ENCODE measurements around the gene MBD3.

The MBD3 gene

DNA sequence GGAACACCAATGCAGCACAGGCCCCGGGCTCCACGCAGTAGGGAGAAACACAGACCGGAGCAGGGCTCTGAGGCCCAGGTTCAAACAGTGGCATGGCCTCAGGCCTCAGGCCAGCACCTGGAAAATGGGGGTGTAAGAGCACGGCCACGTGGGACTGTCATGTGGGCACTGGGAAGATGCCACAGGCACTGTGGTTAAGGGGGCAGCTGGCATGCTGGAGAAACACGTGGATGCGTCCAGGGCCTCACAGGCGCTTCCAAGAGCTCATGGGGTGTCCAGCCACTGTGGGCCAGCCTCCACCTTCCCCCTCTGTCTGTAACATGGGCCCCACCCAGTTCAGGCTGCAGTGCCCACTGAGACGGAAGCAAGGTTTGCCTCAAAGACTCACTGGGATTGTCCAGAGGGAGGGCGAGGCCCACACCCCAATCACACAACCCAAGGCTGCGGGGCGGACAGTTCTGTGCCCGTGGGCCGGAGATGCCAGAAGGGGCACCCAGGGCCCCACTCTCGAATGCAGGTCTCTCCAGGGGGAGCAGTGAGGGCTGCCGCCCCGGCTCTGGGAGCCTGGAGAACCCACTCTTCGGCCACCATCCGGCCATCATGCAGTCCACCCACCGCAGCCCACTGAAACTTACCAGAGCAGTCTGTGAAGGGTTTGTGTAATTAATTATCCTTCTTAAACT is 6.3 kb upstream of the MBD3 start:
- no peak for DNase-seq (ENCODE audit: low read depth in 2 of 2)

DNA sequence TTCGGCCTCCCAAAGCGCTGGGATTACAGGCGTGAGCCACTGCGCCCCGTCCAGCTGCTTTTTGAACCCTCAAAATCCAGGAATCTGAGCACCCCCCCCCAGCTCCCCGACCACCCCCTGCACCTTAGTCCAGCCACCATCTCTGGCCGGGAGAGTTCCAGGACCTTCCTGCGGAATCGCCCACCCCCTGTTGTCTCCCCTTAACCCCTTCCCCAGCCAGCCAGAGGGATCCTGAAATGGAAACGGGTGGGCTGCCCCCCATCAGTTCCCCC is 772 bp upstream of the MBD3 start:
- no peak for DNase-seq (ENCODE audit: low read depth in 2 of 2)

DNA sequence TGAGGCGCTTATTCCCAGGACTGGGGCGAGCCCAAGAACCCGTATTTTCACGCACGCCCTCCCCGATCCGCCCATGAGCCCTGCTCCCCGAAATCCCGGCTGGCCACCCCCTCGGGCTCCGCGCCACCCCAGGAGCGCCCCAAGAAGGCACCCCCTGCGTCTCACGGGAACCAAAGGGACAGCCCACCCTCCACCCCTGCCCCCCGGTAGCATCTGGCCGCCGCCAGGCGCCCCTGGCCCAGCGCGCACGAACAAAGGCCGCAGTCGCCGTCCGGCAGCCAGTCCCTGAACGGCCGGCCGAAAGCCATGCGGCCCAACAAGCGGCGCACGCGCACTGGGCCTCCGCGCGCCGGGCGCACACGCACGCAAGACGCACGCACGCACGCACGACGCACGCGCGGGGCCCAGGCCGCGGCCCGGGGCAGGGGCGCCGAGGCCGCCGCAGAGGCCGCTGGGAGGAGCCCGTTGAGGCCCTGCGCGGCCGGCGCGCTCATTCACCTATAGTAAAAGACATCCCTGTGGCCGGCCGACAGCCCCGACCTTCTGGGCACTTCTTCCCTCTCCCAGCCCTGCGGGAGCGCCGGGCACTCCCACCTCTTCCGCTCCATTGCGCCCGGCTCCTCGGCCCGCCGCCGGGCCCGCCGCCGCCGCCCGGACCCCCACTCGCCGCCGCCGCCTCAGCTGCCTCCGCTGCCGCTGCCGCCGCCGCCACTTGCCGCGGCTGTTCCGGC is 476 bp downstream of the MBD3 start:
- DNase-seq (ENCODE audit: low read depth in 2 of 2), result peak; percentile 58 to 82

DNA sequence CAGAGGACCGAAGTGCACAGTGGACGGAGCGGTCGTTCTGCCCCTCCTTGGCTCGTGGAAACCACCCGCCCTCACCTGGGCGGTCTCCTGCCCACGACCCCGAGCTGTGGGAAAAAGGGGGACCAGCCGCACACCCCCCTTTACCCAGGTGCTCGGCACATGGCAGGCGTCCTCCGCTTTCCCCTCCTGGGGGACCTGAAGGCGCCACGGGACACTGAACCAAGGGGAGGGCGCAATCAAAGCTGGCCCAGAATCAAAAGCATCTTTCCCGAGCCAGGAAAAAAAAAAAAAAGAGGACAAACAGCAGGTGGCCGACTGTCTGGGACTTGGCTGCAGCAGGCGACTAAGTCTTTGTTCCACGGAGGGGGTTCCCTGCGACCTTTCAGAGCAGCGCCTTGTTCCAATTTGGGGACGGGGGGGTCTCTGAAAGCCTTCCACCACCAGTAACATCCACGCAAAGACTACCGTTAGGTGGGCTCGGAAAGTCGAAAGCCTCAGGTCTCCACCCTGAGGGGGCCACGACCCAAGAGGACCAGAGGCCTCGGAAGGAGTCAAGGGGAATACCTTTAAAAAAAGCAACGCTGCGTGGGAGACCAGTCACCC is 1.1 kb downstream of the MBD3 start:
- DNase-seq (ENCODE audit: low read depth in 2 of 2), result no peak

DNA sequence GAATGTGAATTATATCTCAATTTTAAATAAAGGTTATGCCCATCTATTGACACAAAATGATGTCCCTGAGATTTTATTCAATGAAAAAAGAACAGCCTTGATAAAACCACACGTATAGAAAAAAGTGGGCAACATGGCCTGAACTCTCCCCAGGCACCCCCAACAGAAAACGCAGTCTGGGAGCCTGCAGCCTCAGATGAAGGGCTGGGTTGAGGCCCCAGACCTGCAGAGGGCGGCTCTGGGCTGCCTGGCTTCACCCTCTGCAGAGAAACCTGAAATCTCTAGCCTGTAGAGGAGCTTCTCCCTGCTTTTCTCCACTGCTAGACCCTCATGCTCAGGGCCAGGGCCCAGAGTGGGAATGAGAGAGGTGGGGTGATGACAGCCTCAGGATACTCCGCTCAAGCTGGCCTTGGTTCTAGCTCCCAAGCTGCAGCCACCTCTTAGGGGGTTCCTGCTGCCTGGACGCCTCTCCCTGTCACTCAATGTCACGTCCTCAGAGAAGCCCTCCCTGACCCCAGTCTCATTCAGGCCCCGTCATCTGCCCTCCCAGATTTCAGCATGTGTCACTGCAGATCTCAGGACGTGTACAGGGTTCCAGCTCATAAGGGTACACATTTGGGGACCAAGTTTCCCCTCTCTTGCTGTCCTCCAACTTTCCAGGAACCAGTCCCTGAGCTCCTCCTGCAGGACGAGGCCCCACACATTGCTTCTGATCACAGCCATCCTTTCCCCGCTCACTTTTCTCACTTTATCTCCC is 1.8 kb downstream of the MBD3 start:
- no peak for DNase-seq (ENCODE audit: low read depth in 2 of 2)

DNA sequence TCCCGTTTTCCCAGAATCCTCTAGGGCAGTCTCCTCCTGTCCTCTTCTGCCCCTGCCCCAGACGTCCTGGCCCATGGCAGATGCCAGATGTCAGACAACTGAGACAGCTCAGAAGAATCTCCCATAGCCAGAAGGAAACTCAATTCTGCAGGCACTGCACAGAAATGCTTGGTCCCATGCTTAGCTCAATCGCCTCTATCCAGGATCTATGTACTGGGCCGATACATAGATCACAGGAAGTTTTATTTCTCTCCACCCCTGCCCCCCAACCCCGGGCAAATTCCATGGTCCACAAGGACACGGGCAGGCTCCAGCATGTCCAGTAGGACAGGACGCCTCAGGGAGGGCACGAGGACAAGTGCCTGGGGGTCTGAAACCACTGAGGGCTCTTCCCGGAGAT is 4.8 kb downstream of the MBD3 start:
- DNase-seq (ENCODE audit: low read depth in 2 of 2), result no peak

DNA sequence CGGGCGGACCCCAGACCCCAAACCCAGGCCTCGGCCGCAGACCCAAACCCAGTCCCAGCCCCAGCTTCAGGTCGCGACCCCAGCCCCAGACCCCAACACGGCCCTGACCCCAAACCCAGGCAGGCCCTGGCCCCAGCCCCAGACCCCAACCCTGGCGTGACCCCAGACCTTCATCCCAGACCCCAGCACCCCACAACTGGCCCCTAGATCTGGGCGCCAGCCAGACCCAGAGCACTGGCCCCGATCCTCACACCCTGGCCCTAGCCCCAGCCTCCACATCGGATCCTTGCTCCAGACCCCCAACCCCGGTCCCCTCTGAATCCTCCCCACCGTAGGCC is 7.5 kb downstream of the MBD3 start:
- no peak for DNase-seq (ENCODE audit: low read depth in 2 of 2)

DNA sequence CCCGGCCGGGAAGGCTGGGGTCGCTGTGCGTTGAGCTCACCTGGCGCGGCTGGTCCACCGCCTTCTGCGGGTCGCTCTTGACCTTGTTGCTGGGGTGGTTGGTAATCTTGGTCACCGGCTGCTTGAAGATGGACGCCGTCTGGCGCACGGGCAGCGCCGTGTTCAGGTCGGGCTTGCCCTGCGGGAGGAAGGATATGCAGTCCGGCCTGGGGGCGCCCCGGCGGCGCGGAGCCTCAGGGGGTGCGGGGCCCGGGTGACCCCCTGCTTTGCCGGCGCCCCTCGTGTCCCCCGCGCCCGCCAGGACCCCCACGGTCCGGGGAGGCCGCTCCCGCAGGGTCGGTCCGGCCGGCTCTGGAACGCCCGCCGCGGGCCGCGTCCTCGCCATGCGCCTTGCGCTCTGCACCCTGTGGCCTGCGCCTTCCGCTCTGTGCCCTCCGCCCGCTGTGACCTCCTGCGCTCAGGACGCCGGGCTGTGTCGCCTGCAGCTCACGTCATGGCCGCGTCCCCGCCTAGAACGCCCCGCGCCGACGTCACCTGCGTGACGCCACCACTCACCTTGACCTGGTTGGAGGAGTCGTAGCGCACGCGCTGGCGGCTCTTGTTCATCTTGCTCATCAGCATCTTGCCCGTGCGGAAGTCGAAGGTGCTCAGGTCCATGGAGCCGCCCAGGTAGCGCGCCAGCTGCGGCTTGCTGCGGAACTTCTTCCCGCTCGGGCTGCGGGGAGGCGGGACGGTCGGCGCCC is 8.0 kb downstream of the MBD3 start:
- no peak for DNase-seq (ENCODE audit: low read depth in 2 of 2)

DNA sequence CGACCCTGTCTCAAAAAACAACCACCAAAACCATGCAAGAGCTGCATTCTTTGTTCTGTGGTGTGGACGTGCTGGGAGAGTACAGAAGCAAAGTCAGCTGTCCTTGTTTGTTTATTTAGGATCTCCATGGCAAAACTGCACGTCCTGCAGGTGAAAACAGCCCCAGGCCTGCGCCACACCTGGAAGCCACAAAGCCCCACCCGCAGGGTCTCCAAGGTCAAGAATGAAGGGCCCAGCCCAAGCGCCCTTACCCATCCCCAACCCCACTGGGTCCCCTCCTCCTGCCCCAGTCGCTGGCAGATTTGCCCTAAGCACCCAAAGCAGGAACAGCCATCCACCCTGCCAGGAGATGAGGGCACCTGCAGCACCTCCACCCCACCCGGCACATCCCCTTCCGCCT is 10.5 kb downstream of the MBD3 start:
- no peak for DNase-seq (ENCODE audit: low read depth in 2 of 2)

DNA sequence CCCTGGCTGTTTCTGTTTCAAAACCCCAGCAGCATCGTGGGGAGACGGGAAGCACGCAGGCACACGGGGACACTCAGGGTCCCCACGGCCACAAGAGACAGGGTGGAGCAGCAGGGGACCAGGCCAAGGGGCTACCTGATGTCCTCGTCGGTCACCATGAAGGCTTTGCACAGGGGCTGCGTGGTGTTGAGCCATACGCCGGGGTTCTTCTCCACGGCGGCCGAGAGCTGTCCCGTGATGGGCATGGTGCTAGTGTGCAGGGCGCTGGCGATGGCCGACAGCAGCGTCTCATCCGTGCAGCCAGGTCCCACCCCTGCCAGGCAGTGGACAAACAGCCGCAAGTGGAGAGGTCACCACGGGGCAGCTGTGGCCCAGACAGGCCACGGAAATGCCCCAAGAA is 11.7 kb downstream of the MBD3 start:
- no peak for DNase-seq (ENCODE audit: low read depth in 2 of 2)

DNA sequence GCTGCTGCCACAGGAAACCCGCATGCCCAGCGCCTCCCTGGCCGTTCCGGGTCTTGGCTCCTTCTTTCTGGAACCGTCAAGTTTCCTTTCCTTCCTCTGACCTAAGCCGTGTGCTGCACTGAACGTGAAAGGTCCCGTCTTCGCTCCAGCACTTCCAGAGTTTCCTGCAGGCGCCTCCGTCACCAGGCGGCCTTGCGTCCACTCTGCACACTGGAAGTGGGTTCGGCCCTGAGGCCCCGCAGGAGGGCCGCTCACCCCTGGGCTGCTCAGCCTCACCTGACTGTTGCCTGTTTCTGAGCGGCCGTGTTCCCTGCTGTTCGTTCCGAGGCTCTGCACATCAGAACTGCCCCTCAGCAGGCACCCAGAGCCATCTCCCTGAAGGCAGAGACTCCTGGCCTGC is 12.3 kb downstream of the MBD3 start:
- DNase-seq (ENCODE audit: low read depth in 2 of 2), result no peak

DNA sequence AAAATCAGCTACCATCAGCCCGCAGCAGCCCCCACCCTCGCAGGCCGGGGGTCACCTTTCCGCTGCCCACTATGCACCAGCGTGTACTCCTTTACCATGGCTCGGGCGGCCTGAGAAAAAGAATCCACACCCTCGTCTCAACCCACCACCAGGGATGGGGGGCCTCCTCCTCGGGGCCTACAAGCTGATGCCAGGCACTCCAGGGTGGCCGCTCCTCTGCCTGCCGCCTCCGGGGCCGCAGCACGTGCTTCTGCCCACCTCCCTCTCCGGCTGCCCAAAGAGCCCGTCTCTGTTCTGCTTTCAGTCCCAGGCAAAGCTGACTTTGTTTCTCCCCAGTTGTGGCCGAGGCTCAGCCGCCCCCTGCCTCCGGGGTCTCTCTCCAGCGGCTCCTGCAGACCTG is 13.4 kb downstream of the MBD3 start:
- no peak for DNase-seq (ENCODE audit: low read depth in 2 of 2)

DNA sequence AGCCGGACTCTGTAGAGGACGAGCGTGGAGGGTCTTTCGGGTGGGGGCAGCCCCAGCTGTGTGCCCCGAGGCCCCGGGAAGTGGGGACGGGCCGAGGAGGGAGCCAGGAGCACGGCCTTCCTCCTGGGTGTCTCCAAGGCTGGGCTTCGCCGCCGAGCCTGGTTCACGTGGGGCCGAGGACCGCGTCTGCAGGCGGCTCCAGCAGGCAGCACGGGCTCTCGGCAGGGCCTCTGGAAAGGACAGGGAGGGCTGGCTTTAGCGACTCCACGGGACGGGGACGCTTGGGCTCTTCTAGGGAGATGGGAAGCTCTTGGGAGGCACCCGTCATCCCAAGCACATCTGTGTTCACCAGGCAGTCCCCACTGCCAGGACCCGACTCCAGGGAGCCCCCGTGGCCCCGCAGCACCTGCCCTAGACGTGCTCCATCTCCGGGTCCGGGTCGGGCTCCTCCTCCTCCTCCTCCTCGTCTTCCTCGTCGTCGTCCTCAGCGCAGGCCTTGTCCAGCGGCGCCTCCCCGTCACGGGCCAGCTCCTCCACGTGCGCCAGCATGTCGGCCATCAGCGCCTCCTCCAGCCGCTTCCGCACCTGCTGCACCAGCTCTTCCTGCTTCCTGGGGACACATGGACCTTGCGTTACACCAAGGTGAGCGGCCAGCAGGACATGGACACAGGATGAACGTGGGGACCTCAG is 14.6 kb downstream of the MBD3 start:
- no peak for DNase-seq (ENCODE audit: low read depth in 2 of 2)

DNA sequence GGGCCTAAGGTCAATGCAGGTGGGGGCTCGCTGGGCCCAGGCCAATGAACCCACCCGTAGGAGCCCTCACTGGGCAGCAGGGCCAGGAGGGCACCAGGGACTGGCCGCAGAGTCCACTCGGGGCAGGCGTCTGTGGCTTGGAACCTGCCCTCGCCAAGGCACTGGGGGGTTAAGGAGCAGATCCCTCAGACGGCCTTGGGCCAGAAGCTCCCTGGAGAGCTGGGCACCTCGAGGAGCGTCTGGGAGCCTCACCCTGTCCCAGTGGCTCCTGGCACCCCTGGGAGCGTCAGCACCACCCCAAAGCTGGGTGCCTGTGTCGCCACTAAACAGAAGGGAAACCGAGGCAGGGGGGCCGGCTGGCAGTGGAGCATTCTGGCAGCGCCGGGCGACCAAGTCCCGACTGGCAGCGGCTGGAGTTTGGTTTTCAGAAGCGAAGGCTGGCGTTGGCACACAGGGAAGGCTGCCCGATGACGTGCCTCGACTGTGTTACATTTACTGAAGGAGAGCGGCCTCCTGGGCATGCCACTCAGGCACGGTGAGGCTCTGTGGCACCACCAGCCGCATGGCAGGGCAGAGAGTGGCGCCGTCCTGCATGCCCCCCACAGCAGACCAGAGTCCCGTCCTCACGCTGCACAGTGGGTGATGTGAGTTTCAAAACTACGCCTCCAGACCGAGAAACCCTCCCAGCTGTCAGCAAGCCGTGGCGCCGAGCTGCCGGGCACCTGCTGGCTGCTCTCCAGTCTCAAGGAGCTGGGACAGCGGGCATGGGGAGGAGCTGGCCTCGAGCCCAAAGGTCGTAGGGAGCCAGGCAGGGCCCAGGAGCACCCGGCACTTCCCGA is 15.4 kb downstream of the MBD3 start:
- no peak for DNase-seq (ENCODE audit: low read depth in 2 of 2)

DNA sequence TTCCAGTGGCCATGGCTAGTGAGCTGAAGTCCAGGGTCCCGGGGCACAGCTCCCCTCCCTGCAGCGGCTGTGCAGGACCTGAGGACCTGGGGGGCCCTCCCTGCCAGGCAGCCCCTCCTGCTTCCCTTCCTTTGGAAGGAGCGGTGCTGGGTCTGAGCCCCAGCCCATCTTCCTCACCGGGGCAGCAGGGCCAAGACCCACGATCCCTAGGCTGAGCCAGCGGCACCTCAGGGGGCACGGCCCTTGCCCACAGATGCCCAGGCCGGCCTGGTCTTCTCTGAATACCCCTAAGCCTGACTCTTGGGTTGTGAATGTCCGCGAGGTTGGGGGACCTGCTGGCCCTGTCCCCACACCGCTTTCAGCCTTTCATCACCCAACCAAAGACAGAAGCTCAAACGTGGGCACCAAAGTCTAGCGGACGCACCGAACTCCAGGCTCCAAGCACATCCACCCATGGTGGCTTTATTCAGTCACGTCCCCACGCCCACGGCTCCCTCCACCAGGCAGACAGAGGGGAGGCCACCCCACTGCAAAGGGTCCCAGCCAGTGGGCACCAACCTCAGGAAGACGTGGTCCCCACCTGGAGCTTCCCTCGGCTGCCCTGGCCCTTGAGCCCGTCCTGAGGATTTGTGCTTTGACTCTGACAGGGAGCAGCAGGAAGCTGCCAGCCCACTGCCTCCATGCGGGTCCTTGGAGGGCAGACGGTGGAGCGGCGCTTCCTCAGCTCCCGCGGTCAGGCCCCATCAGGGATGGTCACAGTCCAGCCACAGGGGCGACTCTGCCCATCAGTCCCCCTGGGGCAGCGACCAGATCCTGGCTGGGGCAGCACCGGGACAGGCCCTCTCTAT is 16.2 kb downstream of the MBD3 start:
- DNase-seq (ENCODE audit: low read depth in 2 of 2), result no peak

DNA sequence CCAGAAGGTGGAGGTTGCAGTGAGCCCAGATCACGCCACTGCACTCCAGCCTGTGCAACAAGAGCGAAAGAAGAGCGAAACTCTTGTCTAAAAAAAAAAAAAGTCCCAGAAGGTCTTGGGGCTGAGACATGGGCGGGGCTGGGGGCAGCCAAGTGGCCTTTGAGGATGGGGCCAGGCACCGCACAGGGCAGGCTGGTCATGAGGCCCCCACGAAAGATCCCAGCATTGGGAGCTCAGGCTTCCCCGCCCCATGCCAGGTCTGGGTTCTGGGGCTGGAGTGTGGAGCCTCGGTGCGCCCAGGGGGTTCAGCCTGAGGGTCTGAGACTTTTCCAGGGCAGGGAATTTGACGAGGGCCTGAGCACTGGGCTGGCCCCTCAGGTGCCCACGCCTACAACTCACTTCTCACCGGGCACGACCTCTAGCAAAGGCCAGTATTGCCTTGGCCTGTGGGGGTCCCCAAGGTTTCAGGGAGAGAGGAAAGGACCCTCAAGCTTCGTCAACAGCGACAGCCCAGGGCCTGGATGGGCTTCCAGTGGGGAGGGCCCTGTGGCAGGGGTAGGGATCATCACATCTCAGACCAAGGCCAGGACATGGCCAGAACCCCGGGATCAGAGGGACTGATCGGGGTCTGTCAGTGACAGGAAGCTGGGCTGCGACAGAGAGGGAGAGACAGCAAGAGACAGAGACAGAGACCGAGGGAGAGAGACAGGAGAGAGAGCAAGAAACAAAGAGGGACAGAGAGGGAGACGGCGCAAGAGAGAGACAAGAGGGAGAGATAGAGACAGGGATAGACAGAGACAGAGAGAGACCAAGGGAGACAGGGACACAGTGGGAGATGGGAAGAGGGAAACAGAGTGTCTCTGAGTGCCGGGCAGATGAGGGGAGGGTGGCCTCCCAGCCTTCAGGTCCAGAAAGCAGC is 17.1 kb downstream of the MBD3 start:
- DNase-seq (ENCODE audit: low read depth in 2 of 2), result no peak

DNA sequence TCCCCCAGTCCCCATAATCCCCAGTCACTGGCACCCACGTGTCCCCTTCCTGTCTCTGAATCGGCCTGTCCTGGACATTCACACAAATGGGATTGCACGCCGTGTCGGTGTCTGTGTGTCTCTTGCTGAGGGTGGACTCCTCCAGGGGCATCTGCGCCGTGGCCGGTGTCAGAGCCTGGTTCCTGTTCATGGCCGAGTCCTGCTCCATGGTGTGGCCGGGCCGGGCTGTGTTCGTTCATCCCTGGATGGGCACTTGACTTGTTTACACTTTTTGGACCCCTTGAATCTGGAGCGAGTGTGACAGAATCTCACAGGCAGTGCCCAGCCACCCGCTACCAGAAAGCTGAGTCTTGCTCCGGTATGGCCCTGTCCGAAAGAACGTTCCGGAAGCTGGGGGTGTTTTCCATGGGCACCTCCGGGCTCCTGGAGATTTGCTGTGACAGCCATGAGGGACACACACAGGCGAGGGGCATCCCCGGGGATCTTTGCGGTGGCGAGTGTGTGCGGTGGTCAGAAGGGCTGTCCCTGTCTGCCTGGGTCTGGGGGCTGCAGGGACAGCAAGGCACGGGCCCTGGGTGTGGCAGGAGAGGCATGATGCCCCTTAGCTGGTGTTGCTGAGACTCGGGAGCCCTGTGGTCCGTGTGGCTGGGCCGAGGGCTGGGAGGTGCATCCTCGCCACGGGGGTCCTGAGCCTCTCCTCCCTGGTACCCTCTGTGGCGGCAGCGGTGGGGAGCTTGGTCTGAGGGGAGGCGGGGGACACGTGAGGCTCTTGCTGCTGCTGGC is 18.1 kb downstream of the MBD3 start:
- no peak for DNase-seq (ENCODE audit: low read depth in 2 of 2)

DNA sequence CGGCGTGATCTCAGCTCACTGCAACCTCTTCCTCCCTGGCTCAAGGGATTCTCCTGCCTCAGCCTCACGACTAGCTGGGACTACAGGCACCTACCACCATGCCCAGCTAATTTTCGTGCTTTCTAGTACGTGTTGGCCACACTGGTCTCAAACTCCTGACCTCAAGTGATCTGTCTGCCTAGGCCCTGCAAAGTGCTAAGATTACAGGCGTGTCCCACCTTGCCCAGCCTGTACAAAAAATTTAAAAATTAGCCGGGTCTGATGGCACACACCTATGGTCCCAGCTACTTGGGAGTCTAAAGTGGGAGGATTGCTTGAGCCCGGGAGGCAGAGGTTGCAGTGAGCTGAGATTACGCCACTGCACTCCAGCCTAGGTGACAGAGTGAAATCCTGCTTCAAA is 19.9 kb downstream of the MBD3 start:
- DNase-seq (ENCODE audit: low read depth in 2 of 2), result no peak
